SW 1271 (cell line): ENCODE measurements around the gene RERG.
"Not testable (repeated sequence)": the region's sequence is repeated elsewhere in the genome, so short reads cannot be mapped to it uniquely, and the experiment has no call there.

ENCODE experiments used
- DNase-seq, 2 experiments: peaks; one replicate each; lab custom pipeline; 2025; lab: John Stamatoyannopoulos, UW

Gene RERG

GRCh38 chr12:15143467-15143866 lies 77.8 kb downstream of the RERG start:
- no peak for DNase-seq

GRCh38 chr12:15142711-15143110 lies 78.5 kb downstream of the RERG start:
- no peak for DNase-seq

- peak in 1 of 2 experiments; percentile 10 for DNase-seq
Observed at GRCh38 chr12:15131431-15131830, 89.8 kb downstream of the RERG start.

- DNase-seq, result no peak
Observed at GRCh38 chr12:15130541-15130940, 90.7 kb downstream of the RERG start.

GRCh38 chr12:15123401-15123800 lies 97.8 kb downstream of the RERG start:
- no peak for DNase-seq

GRCh38 chr12:15122344-15122743 lies 98.9 kb downstream of the RERG start:
- no peak for DNase-seq

- no peak for DNase-seq
Observed at GRCh38 chr12:15118955-15119354, 102.3 kb downstream of the RERG start.

- no peak for DNase-seq
Observed at GRCh38 chr12:15116983-15117382, 104.2 kb downstream of the RERG start.

GRCh38 chr12:15116086-15116485 lies 105.1 kb downstream of the RERG start:
- DNase-seq, result no peak

- no peak for DNase-seq
Observed at GRCh38 chr12:15115434-15115833, 105.8 kb downstream of the RERG start.

GRCh38 chr12:15114501-15114900 lies 106.7 kb downstream of the RERG start:
- DNase-seq, result no peak

GRCh38 chr12:15092826-15093225 lies 128.4 kb downstream of the RERG start:
- no peak for DNase-seq

- DNase-seq, result no peak
Observed at GRCh38 chr12:15090441-15090840, 130.8 kb downstream of the RERG start.

GRCh38 chr12:15088105-15088504 lies 133.1 kb downstream of the RERG start:
- no peak for DNase-seq

- DNase-seq, result not testable (repeated sequence)
Observed at GRCh38 chr12:15077751-15078150, 143.5 kb downstream of the RERG start.

- DNase-seq, result no peak
Observed at GRCh38 chr12:15074351-15074750, 146.9 kb downstream of the RERG start.

- no peak for DNase-seq
Observed at GRCh38 chr12:15059123-15059522, 162.1 kb downstream of the RERG start.
